A549 (cell line): Measurements from ENCODE around the gene BBS9. TPM values are rescaled to one million over a fixed set of nuclear protein-coding genes. Genes with fewer than 3 reads are reported as not detected.

Experiments
- ATAC-seq, 2 experiments: fragments of 200-7000 bp in 1 of 2; fragments of >200 bp in 1 of 2; cut with Nextera tagmentation in 1 of 2; cut with Tn5 transposase in 1 of 2; 3 replicates each; pipeline versions ENCODE4 v1.8.0 to v1.9.1; 2018 to 2020; ENCODE audit warnings: mild to moderate bottlenecking in 1 of 2, moderate library complexity in 1 of 2
- CTCF ChIA-PET: fragments of 300-600 bp; sonication (Branson Sonifier 250); formaldehyde crosslinking; extraction: SDS; loops from one replicate; lab custom pipeline; 2021; ENCODE audit warnings: antibody characterized with exemption, inconsistent platforms; lab: Yijun Ruan, JAX
- POLR2A ChIA-PET: fragments of 350-600 bp; formaldehyde crosslinking; extraction: SDS; loops from one replicate; lab custom pipeline; 2021; ENCODE audit warnings: antibody characterized with exemption, inconsistent platforms; lab: Yijun Ruan, JAX
- DNase-seq, 2 experiments: peaks; one replicate each; pipeline versions ENCODE4 v3.0.0 to v3.0.0-alpha.2; 2011 to 2016; ENCODE audit warnings: low read depth in 1 of 2, low spot score in 1 of 2
- FAIRE-seq: peaks from 2 replicates; lab custom pipeline; 2011; peaks lifted over from hg19 to GRCh38; lab: Jason Lieb, UNC
- H3K27ac ChIP-seq, 2 experiments: fragments of >200 bp; sonication (Bioruptor Twin); formaldehyde crosslinking; 3 replicates each; pipeline ENCODE4 v1.5.1; 2016 to 2017
- H3K4me1 ChIP-seq: fragments of >200 bp; sonication (Bioruptor Twin); formaldehyde crosslinking; 3 replicates; pipeline ENCODE4 v1.6.1; 2016
- H3K4me2 ChIP-seq: fragments of >200 bp; sonication (Bioruptor Twin); formaldehyde crosslinking; 3 replicates; pipeline ENCODE4 v1.6.1; 2016
- H3K4me3 ChIP-seq: fragments of >200 bp; sonication (Bioruptor Twin); formaldehyde crosslinking; 3 replicates; pipeline ENCODE4 v1.5.1; 2016
- H3K9me3 ChIP-seq: fragments of >200 bp; sonication (Bioruptor Twin); formaldehyde crosslinking; 3 replicates; pipeline ENCODE4 v1.6.1; 2016
- CEBPB ChIP-seq, 2 experiments: fragments of >200 bp in 1 of 2; sonication (Bioruptor Twin) in 1 of 2; formaldehyde crosslinking in 1 of 2; IDR thresholded peaks; 2 replicates each; pipeline ENCODE4 v1.6.1; 2012 to 2016
- CHD2 ChIP-seq: fragments of 150-350 bp; IDR thresholded peaks from 2 replicates; pipeline ENCODE4 v1.6.1; 2014; ENCODE audit warnings: low read length; ENCODE audit not compliant: partially characterized antibody
- EHF ChIP-seq: fragments of 250-450 bp; sonication (Bioruptor Pico); IDR thresholded peaks from 2 replicates; pipeline ENCODE4 v1.5.0; 2020; ENCODE audit warnings: mild to moderate bottlenecking
- FOXS1 ChIP-seq: fragments of 250-450 bp; sonication (Bioruptor Pico); IDR thresholded peaks from 2 replicates; pipeline ENCODE4 v1.5.0; 2020; ENCODE audit warnings: mild to moderate bottlenecking, moderate library complexity
- HOXA7 ChIP-seq: fragments of 250-450 bp; sonication (Bioruptor Pico); IDR thresholded peaks from 2 replicates; pipeline ENCODE4 v1.5.0; 2020; ENCODE audit warnings: mild to moderate bottlenecking, moderate library complexity
- HOXB13 ChIP-seq: fragments of 250-450 bp; sonication (Bioruptor Pico); IDR thresholded peaks from 2 replicates; pipeline ENCODE4 v1.5.0; 2020; ENCODE audit warnings: low read depth, mild to moderate bottlenecking, moderate library complexity
- MAFK ChIP-seq: fragments of 450-650 bp; IDR thresholded peaks from 2 replicates; pipeline ENCODE4 v1.6.1; 2014; ENCODE audit not compliant: partially characterized antibody
- MAZ ChIP-seq: fragments of 150-350 bp; IDR thresholded peaks from 2 replicates; pipeline ENCODE4 v1.6.1; 2014; ENCODE audit warnings: antibody characterized with exemption, low read depth, low read length, borderline replicate concordance
- MYC ChIP-seq: IDR thresholded peaks from 2 replicates; pipeline ENCODE4 v1.6.1; 2012; ENCODE audit warnings: mild to moderate bottlenecking, inconsistent platforms, low read length, improper control_type of control experiment, borderline replicate concordance
- NFE2L2 ChIP-seq: fragments of 150-350 bp; conservative IDR thresholded peaks from 2 replicates; pipeline ENCODE4 v1.6.1; 2014; ENCODE audit warnings: low read length
- NR3C1 ChIP-seq: fragments of >200 bp; sonication (Bioruptor Twin); formaldehyde crosslinking; IDR thresholded peaks from 3 replicates; pipeline ENCODE4 v1.6.1; 2017
- POLR2A ChIP-seq: IDR thresholded peaks from 2 replicates; pipeline ENCODE4 v1.6.1; 2012; ENCODE audit warnings: mild to moderate bottlenecking, low read length
- POLR2AphosphoS2 ChIP-seq: conservative IDR thresholded peaks from 2 replicates; pipeline ENCODE4 v1.6.1; 2012; ENCODE audit warnings: low read length, improper control_type of control experiment, inconsistent platforms
- RAD21 ChIP-seq, 2 experiments: fragments of >200 bp in 1 of 2; sonication (Bioruptor Twin) in 1 of 2; formaldehyde crosslinking in 1 of 2; IDR thresholded peaks in 1 of 2; conservative IDR thresholded peaks in 1 of 2; 2 replicates in 1 of 2; 3 replicates in 1 of 2; pipeline ENCODE4 v1.6.1; 2012 to 2018; ENCODE audit warnings: inconsistent platforms in 1 of 2
- RNF2 ChIP-seq: fragments of 200-600 bp; sonication (generic); IDR thresholded peaks from 2 replicates; pipeline ENCODE4 v1.6.1; 2016; ENCODE audit warnings: low read depth, mild to moderate bottlenecking, antibody characterized with exemption, moderate library complexity, borderline replicate concordance
- SMC3 ChIP-seq: fragments of >200 bp; sonication (Bioruptor Twin); formaldehyde crosslinking; IDR thresholded peaks from 3 replicates; pipeline ENCODE4 v1.6.1; 2018; ENCODE audit warnings: inconsistent platforms
- TP53 ChIP-seq: fragments of 250-450 bp; sonication (Bioruptor Pico); IDR thresholded peaks from 2 replicates; pipeline ENCODE4 v1.5.0; 2021; ENCODE audit warnings: mild to moderate bottlenecking, moderate library complexity
- ZC3H11A ChIP-seq: fragments of 450-650 bp; IDR thresholded peaks from 2 replicates; pipeline ENCODE4 v1.6.1; 2014; ENCODE audit warnings: antibody characterized with exemption, mild to moderate bottlenecking
- ZNF302 ChIP-seq: fragments of 250-450 bp; sonication (Bioruptor Pico); IDR thresholded peaks from 2 replicates; pipeline ENCODE4 v1.9.0; 2021; ENCODE audit warnings: inconsistent platforms, mild to moderate bottlenecking, moderate library complexity
- WGBS: methylation state at CpG from one replicate; pipeline ENCODE4 v1.1.6; 2017; ENCODE audit errors: missing lambda C conversion rate; 5-methylcytosine and 5-hydroxymethylcytosine counted together
- polyA plus RNA-seq, 4 experiments: library from polyadenylated mRNA; depleted of rRNA in 3 of 4; stranded (reverse); fragments of >200 nt; fragmentation: RNase III in 1 of 4; extraction: RNeasy Plus Mini Kit Qiagen cat#74134 plus additional on column Dnase treatment in 1 of 4; gene quantifications; 2 replicates in 3 of 4; 3 replicates in 1 of 4; pipeline ENCODE4 v1.2.3, GENCODE V29; 2011 to 2017
- TF ChIP-seq, protein P1 (sequence below): fragments of >200 bp; sonication (Bioruptor Twin); formaldehyde crosslinking; IDR thresholded peaks from 3 replicates; pipeline ENCODE4 v1.6.1; 2016
- TF ChIP-seq, protein P2 (sequence below): fragments of 200-600 bp; sonication (generic); IDR thresholded peaks from 2 replicates; pipeline ENCODE4 v1.6.1; 2016; ENCODE audit warnings: antibody characterized with exemption, mild to moderate bottlenecking, moderate library complexity
- TF ChIP-seq, protein P3 (sequence below): fragments of 250-450 bp; sonication (Bioruptor Pico); IDR thresholded peaks from 2 replicates; pipeline ENCODE4 v1.5.0; 2021; ENCODE audit warnings: mild to moderate bottlenecking, moderate library complexity, borderline replicate concordance
- TF ChIP-seq, protein P4 (sequence below): fragments of >200 bp; sonication (Bioruptor Twin); formaldehyde crosslinking; IDR thresholded peaks from 3 replicates; pipeline ENCODE4 v1.5.1; 2016

Gene BBS9
- polyA plus RNA-seq, 2 of the 4 experiments (the other 2 are of a cell fraction): 8.3 to 9.1 TPM

DNA sequence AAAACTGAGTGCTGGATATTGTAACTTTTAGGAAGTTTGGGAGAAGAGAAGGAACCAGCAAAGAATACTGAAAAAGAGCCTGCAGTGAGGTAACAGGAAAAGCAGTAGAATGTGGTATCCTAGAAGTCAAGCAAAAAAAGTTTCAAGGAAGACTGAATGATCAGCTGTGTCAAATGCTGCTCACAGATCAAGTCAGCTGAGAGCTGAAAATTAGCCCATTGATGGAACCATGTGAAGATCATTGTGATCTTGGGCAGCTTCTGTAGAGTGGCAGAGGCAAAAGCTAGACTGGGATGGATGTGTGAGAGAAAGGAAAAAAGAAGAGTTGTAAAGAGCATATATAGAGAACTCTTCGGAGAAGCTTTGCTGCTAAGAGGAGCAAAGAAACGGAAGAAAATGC is 460.5 kb downstream of the BBS9 start:
- no peak overlapping the region for H3K27ac ChIP-seq
- H3K4me2 ChIP-seq: no peak overlapping the region
- H3K4me3 ChIP-seq: no peak overlapping the region
- H3K4me1 ChIP-seq: no peaks in the 10 kb centered on the region
- TF ChIP-seq ZNF302 (CRISPR knock-in tag) (no peak), HOXB13 (CRISPR knock-in tag) (no peak), RNF2 (no peak), FOXS1 (no peak), CHD2 (no peak), NFE2L2 (no peak), POLR2AphosphoS2 (no peak), MAFK (no peak), MAZ (no peak), TP53 (CRISPR knock-in tag) (no peak), MYC (no peak), ZC3H11A (no peak)
- TF ChIP-seq, protein P1, sequence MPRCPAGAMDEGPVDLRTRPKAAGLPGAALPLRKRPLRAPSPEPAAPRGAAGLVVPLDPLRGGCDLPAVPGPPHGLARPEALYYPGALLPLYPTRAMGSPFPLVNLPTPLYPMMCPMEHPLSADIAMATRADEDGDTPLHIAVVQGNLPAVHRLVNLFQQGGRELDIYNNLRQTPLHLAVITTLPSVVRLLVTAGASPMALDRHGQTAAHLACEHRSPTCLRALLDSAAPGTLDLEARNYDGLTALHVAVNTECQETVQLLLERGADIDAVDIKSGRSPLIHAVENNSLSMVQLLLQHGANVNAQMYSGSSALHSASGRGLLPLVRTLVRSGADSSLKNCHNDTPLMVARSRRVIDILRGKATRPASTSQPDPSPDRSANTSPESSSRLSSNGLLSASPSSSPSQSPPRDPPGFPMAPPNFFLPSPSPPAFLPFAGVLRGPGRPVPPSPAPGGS: no peak
- TF ChIP-seq, protein P2, sequence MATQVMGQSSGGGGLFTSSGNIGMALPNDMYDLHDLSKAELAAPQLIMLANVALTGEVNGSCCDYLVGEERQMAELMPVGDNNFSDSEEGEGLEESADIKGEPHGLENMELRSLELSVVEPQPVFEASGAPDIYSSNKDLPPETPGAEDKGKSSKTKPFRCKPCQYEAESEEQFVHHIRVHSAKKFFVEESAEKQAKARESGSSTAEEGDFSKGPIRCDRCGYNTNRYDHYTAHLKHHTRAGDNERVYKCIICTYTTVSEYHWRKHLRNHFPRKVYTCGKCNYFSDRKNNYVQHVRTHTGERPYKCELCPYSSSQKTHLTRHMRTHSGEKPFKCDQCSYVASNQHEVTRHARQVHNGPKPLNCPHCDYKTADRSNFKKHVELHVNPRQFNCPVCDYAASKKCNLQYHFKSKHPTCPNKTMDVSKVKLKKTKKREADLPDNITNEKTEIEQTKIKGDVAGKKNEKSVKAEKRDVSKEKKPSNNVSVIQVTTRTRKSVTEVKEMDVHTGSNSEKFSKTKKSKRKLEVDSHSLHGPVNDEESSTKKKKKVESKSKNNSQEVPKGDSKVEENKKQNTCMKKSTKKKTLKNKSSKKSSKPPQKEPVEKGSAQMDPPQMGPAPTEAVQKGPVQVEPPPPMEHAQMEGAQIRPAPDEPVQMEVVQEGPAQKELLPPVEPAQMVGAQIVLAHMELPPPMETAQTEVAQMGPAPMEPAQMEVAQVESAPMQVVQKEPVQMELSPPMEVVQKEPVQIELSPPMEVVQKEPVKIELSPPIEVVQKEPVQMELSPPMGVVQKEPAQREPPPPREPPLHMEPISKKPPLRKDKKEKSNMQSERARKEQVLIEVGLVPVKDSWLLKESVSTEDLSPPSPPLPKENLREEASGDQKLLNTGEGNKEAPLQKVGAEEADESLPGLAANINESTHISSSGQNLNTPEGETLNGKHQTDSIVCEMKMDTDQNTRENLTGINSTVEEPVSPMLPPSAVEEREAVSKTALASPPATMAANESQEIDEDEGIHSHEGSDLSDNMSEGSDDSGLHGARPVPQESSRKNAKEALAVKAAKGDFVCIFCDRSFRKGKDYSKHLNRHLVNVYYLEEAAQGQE: no peak
- no peak for ATAC-seq
- H3K9me3 ChIP-seq: no peaks in the 10 kb centered on the region
- WGBS: 80% methylated on average over 2 of the region's 2 CpGs
- no peak for DNase-seq
- ChIA-PET POLR2A (no interaction called here), CTCF (no interaction called here)
- no peak for FAIRE-seq

DNA sequence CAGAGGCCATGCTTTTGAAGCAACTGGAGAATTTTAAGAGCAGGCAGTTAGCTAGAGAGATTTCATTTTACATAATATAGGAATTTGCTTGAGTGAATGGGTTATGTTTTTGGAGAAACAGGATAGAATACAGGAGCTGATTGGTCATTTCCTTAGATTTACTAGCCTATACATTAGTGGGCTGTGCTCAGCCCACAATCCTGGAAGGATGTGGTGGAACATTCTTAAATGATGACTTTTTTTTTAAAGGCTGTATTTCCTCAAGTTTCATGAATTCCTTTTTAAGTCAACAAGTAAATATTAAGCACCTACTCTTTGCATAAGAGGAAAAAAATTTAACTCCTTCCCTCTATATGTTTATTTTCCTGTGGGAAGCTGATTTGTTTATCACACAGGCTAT is 461.6 kb downstream of the BBS9 start:
- DNase-seq (no peak), ATAC-seq (no peak), FAIRE-seq (no peak)
- Histone ChIP-seq H3K9me3 (no peaks in the 10 kb centered on the region), H3K4me3 (no peak overlapping the region), H3K4me2 (no peak overlapping the region), H3K4me1 (no peaks in the 10 kb centered on the region), H3K27ac (no peak overlapping the region)
- ChIA-PET CTCF (interaction anchor here (0.6 to 1.2 kb wide), 2 partner anchors 13 to 1232 kb away, joined by 3 to 4 read pairs; no protein-coding TSS in a partner anchor), POLR2A (interaction anchor here (0.5 kb wide), 1 partner anchor 1092 kb away, joined by 4 read pairs; no protein-coding TSS in a partner anchor)
- no peak for TF ChIP-seq EHF (CRISPR knock-in tag)
- TF ChIP-seq POLR2A: no peak
- TF ChIP-seq HOXA7 (CRISPR knock-in tag): no peak
- TF ChIP-seq RAD21 (conservative IDR thresholded peaks at IDR 0.05 in 1 of 2, IDR thresholded peaks at IDR 0.05 in 1 of 2): no peak
- TF ChIP-seq, protein P3, sequence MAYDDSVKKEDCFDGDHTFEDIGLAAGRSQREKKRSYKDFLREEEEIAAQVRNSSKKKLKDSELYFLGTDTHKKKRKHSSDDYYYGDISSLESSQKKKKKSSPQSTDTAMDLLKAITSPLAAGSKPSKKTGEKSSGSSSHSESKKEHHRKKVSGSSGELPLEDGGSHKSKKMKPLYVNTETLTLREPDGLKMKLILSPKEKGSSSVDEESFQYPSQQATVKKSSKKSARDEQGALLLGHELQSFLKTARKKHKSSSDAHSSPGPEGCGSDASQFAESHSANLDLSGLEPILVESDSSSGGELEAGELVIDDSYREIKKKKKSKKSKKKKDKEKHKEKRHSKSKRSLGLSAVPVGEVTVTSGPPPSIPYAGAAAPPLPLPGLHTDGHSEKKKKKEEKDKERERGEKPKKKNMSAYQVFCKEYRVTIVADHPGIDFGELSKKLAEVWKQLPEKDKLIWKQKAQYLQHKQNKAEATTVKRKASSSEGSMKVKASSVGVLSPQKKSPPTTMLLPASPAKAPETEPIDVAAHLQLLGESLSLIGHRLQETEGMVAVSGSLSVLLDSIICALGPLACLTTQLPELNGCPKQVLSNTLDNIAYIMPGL (CRISPR knock-in tag): no peak
- TF ChIP-seq SMC3: no peak
- TF ChIP-seq, protein P4, sequence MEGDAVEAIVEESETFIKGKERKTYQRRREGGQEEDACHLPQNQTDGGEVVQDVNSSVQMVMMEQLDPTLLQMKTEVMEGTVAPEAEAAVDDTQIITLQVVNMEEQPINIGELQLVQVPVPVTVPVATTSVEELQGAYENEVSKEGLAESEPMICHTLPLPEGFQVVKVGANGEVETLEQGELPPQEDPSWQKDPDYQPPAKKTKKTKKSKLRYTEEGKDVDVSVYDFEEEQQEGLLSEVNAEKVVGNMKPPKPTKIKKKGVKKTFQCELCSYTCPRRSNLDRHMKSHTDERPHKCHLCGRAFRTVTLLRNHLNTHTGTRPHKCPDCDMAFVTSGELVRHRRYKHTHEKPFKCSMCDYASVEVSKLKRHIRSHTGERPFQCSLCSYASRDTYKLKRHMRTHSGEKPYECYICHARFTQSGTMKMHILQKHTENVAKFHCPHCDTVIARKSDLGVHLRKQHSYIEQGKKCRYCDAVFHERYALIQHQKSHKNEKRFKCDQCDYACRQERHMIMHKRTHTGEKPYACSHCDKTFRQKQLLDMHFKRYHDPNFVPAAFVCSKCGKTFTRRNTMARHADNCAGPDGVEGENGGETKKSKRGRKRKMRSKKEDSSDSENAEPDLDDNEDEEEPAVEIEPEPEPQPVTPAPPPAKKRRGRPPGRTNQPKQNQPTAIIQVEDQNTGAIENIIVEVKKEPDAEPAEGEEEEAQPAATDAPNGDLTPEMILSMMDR: no peak
- no peak for TF ChIP-seq CEBPB (IDR thresholded peaks at IDR 0.05)
- TF ChIP-seq NR3C1: no peak
- TF ChIP-seq RNF2: no peak
